RWPE1 (cell line): ENCODE results near the gene TXNDC8.

Source experiments
- CTCF ChIA-PET: fragments of 350-600 bp; sonication (Branson Sonifier 250); formaldehyde crosslinking; extraction: SDS; loops from one replicate; lab custom pipeline; 2021; lab: Yijun Ruan, JAX
- POLR2A ChIA-PET: fragments of 400-600 bp; formaldehyde crosslinking; extraction: SDS; loops from one replicate; lab custom pipeline; 2020; ENCODE audit warnings: antibody characterized with exemption; ENCODE audit not compliant: low non-redundant PET; lab: Yijun Ruan, JAX
- DNase-seq: peaks from one replicate; pipeline ENCODE4 v3.0.0; 2012; ENCODE audit warnings: low spot score
- H3K27ac ChIP-seq: fragments of 450-650 bp; 2 replicates; pipeline ENCODE4 v1.5.1; 2017
- CTCF ChIP-seq: fragments of 450-650 bp; conservative IDR thresholded peaks from 2 replicates; pipeline ENCODE4 v1.5.1; 2017; ENCODE audit warnings: low read depth, mild to moderate bottlenecking

Gene TXNDC8

DNA sequence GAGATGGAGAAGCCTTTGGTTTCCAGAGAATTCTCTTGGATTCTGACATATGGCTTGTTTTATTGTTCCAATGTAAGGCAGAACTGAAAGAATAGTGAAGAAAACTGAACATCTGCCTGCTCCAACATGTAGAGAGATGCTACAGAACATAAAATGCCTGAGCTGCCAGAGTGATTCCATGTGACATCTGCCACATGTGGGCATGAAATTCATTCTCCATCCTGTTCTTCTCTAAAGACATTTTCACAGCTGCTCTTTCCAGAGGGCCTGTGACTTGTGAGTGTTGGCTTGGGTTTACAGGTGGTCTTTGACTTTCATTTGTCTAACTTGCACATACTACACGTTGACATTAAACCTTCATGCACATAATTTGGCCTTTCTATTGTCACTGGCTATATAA, 47.7 kb downstream of the TXNDC8 start:
- no peak for TF ChIP-seq CTCF
- POLR2A ChIA-PET: no interaction called here
- CTCF ChIA-PET: no interaction called here
- H3K27ac ChIP-seq: no peak overlapping the region
- DNase-seq: no peak

- DNase-seq: no peak
- ChIA-PET CTCF (no interaction called here), POLR2A (no interaction called here)
- H3K27ac ChIP-seq: no peak overlapping the region
- TF ChIP-seq CTCF: no peak
These were observed 49.2 kb downstream of the TXNDC8 start for GRCh38 chr9:110288503-110288902.

DNA sequence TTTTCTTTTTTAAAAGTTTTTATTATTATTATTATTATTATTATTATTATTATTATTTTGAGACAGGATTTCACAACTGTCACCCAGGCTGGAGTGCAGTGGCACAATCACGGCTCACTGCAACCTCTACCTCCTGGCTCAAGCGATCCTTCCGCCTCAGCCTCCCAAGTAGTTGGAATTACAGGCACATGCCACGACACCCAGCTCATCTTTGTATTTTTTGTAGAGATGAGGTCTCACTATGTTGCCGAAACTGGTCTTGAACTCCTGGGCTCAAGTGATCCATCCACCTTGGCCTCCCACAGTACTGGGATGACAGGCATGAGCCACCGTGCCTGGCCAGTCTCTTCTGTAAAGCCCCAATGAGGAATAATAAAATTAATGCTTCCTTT, 50.4 kb downstream of the TXNDC8 start:
- TF ChIP-seq CTCF: no peak

DNA sequence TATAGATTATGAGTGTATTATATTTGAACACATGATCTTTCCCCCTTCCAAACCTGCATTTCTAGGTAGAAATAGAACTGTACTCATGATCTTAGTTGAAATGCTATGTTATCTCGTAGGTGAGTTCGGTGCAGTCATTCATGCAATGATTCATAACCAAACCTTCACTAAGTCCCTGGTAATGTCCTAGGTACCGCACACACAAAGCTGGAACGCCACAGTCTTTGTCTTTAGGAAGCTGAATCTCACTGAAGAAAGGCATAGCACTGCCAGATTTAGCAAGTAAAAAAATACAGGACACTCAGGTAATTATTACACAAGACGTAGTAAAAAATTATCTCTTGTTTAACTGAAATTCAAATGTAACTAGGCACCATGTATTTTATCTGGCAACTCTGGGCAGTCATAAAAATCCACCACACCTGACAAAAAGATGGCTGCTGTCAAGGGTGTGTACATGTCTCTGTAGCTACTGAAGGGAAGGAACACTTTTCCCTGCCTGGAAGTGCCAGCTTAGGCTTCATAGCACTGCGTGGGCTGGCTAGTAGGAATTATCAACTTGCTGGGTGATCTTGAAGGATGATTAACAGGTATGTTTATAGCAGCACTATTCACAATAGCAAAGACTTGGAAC, 53.3 kb downstream of the TXNDC8 start:
- peak; percentile 63 for DNase-seq
- CTCF ChIA-PET: interaction anchor here (0.9 kb wide), 1 partner anchor 37 kb away, joined by 3 read pairs; no protein-coding TSS in a partner anchor
- POLR2A ChIA-PET: interaction anchor here (0.5 kb wide), 1 partner anchor 28 kb away, joined by 3 read pairs; the partner anchor contains the start of gene TXN
- H3K27ac ChIP-seq: no peak overlapping the region
- TF ChIP-seq CTCF: no peak

More for the DNA sequence above, 50.4 kb downstream of the TXNDC8 start:
- DNase-seq: no peak
- CTCF ChIA-PET: no interaction called here
- POLR2A ChIA-PET: no interaction called here
- peak overlapping the region; percentile 67 for H3K27ac ChIP-seq

- no peak overlapping the region for H3K27ac ChIP-seq
These were observed 53.9 kb downstream of the TXNDC8 start for GRCh38 chr9:110283751-110284150.

GRCh38 chr9:110282739-110283081, 55.0 kb downstream of the TXNDC8 start:
- POLR2A ChIA-PET: interaction anchor here (1.0 kb wide), 1 partner anchor 26 kb away, joined by 4 read pairs; no protein-coding TSS in a partner anchor
- no peak for DNase-seq
- H3K27ac ChIP-seq: peak overlapping the region; percentile 71
- TF ChIP-seq CTCF: no peak
- CTCF ChIA-PET: no interaction called here

More at GRCh38 chr9:110283751-110284150, 53.9 kb downstream of the TXNDC8 start:
- ChIA-PET POLR2A (interaction anchor here (0.5 kb wide), 1 partner anchor 27 kb away, joined by 3 read pairs; the partner anchor contains the start of gene TXN), CTCF (interaction anchor here (0.6 to 0.9 kb wide), 2 partner anchors 36 to 177 kb away, joined by 3 read pairs; no protein-coding TSS in a partner anchor)
- peak; percentile 96 for DNase-seq
- TF ChIP-seq CTCF: no peak
